H9 (cell line): Measurements from ENCODE around the gene SERPINH1. TPM values are rescaled to one million over a fixed set of nuclear protein-coding genes. Genes with fewer than 3 reads are reported as not detected.

Experiments
- DNase-seq: peaks from one replicate; pipeline ENCODE4 v3.0.0-alpha.2; 2017
- H2AFZ ChIP-seq: one replicate; pipeline ENCODE4 v1.6.1; 2013; ENCODE audit warnings: mild to moderate bottlenecking, low read length, control low read depth, moderate library complexity
- H2AK5ac ChIP-seq: 2 replicates; pipeline ENCODE4 v1.6.1; 2013; ENCODE audit warnings: low read length, control low read depth, mixed read lengths; ENCODE audit not compliant: insufficient read length
- H2BK120ac ChIP-seq: one replicate; pipeline ENCODE4 v1.6.1; 2013; ENCODE audit warnings: low read depth, mild to moderate bottlenecking, low read length, control low read depth, inconsistent platforms; ENCODE audit not compliant: poor library complexity, severe bottlenecking
- H2BK12ac ChIP-seq: 2 replicates; pipeline ENCODE4 v1.6.1; 2013; ENCODE audit warnings: low read length, control low read depth, mixed read lengths, low read depth; ENCODE audit not compliant: insufficient read length
- H2BK15ac ChIP-seq: 2 replicates; pipeline ENCODE4 v1.6.1; 2013; ENCODE audit warnings: low read depth, low read length, control low read depth
- H2BK20ac ChIP-seq: one replicate; pipeline ENCODE4 v1.6.1; 2013; ENCODE audit warnings: low read depth, mild to moderate bottlenecking, low read length, control low read depth, inconsistent platforms; ENCODE audit not compliant: poor library complexity, severe bottlenecking
- H2BK5ac ChIP-seq: 2 replicates; pipeline ENCODE4 v1.6.1; 2013; ENCODE audit warnings: low read length, control low read depth, mixed read lengths; ENCODE audit not compliant: insufficient read length
- H3K14ac ChIP-seq: 2 replicates; pipeline ENCODE4 v1.6.1; 2013; ENCODE audit warnings: low read length, control low read depth; ENCODE audit not compliant: insufficient read depth
- H3K18ac ChIP-seq: 2 replicates; pipeline ENCODE4 v1.6.1; 2013; ENCODE audit warnings: low read depth, mild to moderate bottlenecking, mixed read lengths, low read length, control low read depth; ENCODE audit not compliant: insufficient read length
- H3K23ac ChIP-seq: 2 replicates; pipeline ENCODE4 v1.6.1; 2013; ENCODE audit warnings: low read length, control low read depth, mixed read lengths, low read depth; ENCODE audit not compliant: insufficient read length
- H3K23me2 ChIP-seq: 2 replicates; pipeline ENCODE4 v1.6.1; 2013; ENCODE audit warnings: low read depth, mild to moderate bottlenecking, mixed read lengths, low read length, control low read depth; ENCODE audit not compliant: insufficient read length, poor library complexity, severe bottlenecking
- H3K27ac ChIP-seq: 2 replicates; pipeline ENCODE4 v1.5.1; 2013; ENCODE audit warnings: low read length, control low read depth, mixed read lengths, low read depth; ENCODE audit not compliant: insufficient read length
- H3K27me3 ChIP-seq: 2 replicates; pipeline ENCODE4 v1.6.1; 2013; ENCODE audit warnings: low read length, control low read depth, inconsistent platforms; ENCODE audit not compliant: insufficient read depth
- H3K4ac ChIP-seq: 2 replicates; pipeline ENCODE4 v1.6.1; 2013; ENCODE audit warnings: low read depth, mild to moderate bottlenecking, control low read depth, inconsistent platforms, low read length, moderate library complexity
- H3K4me1 ChIP-seq: 2 replicates; pipeline ENCODE4 v1.6.1; 2013; ENCODE audit warnings: low read length, control low read depth, inconsistent platforms; ENCODE audit not compliant: insufficient read depth
- H3K4me2 ChIP-seq: 2 replicates; pipeline ENCODE4 v1.6.1; 2013; ENCODE audit warnings: low read length, control low read depth, mixed read lengths; ENCODE audit not compliant: insufficient read length, insufficient read depth
- H3K56ac ChIP-seq: 2 replicates; pipeline ENCODE4 v1.6.1; 2013; ENCODE audit warnings: low read depth, mild to moderate bottlenecking, mixed read lengths, low read length, control low read depth; ENCODE audit not compliant: insufficient read length
- H3K79me1 ChIP-seq: 2 replicates; pipeline ENCODE4 v1.6.1; 2013; ENCODE audit warnings: low read depth, mild to moderate bottlenecking, moderate library complexity, low read length, control low read depth, inconsistent platforms; ENCODE audit not compliant: insufficient read depth, poor library complexity, severe bottlenecking
- H3K79me2 ChIP-seq: 2 replicates; pipeline ENCODE4 v1.6.1; 2013; ENCODE audit warnings: low read length, control low read depth, inconsistent platforms; ENCODE audit not compliant: insufficient read depth
- H3K9ac ChIP-seq: 2 replicates; pipeline ENCODE4 v1.6.1; 2013; ENCODE audit warnings: low read length, control low read depth, mixed read lengths; ENCODE audit not compliant: insufficient read length; ENCODE audit errors: extremely low read depth
- H3K9me3 ChIP-seq: one replicate; pipeline ENCODE4 v1.6.1; 2013; ENCODE audit warnings: low read depth, low read length, inconsistent platforms; ENCODE audit not compliant: control insufficient read depth
- H3T11ph ChIP-seq: one replicate; pipeline ENCODE4 v1.6.1; 2013; ENCODE audit warnings: mild to moderate bottlenecking, low read length, control low read depth, inconsistent platforms
- H4K20me1 ChIP-seq: one replicate; pipeline ENCODE4 v1.6.1; 2013; ENCODE audit not compliant: control insufficient read depth, insufficient read length, insufficient read depth
- H4K5ac ChIP-seq: 2 replicates; pipeline ENCODE4 v1.6.1; 2013; ENCODE audit warnings: low read depth, mild to moderate bottlenecking, mixed read lengths, low read length, control low read depth; ENCODE audit not compliant: insufficient read length
- H4K8ac ChIP-seq: replicated peaks from 2 replicates; pipeline ENCODE4 v1.6.1; 2013; ENCODE audit warnings: low read length, control low read depth, mixed read lengths, low read depth; ENCODE audit not compliant: insufficient read length
- H4K91ac ChIP-seq: 2 replicates; pipeline ENCODE4 v1.6.1; 2013; ENCODE audit warnings: low read depth, mild to moderate bottlenecking, moderate library complexity, mixed read lengths, low read length, control low read depth; ENCODE audit not compliant: insufficient read length
- H3K27ac Mint-ChIP-seq, 3 experiments: 2 replicates in 2 of 3; 3 replicates in 1 of 3; pipeline ENCODE4 v1.8.0; 2020 to 2021; ENCODE audit warnings: mixed read lengths in 3 of 3, mild to moderate bottlenecking in 1 of 3, moderate library complexity in 1 of 3
- H3K27me3 Mint-ChIP-seq: 2 replicates; pipeline ENCODE4 v1.8.0; 2021; ENCODE audit warnings: low read depth, mild to moderate bottlenecking, moderate library complexity, mixed read lengths
- H3K36me3 Mint-ChIP-seq, 3 experiments: 2 replicates in 2 of 3; 3 replicates in 1 of 3; pipeline ENCODE4 v1.8.0; 2020 to 2021; ENCODE audit warnings: low read depth in 3 of 3, mixed read lengths in 3 of 3; ENCODE audit not compliant: insufficient read depth in 1 of 3
- H3K4me1 Mint-ChIP-seq, 2 experiments: 2 replicates each; pipeline ENCODE4 v1.8.0; 2020; ENCODE audit warnings: mixed read lengths in 2 of 2
- H3K4me3 Mint-ChIP-seq, 2 experiments: 2 replicates in 1 of 2; 3 replicates in 1 of 2; pipeline ENCODE4 v1.8.0; 2020 to 2021; ENCODE audit warnings: mild to moderate bottlenecking in 2 of 2, mixed read lengths in 2 of 2, moderate library complexity in 1 of 2
- H3K9me3 Mint-ChIP-seq, 2 experiments: 2 replicates in 1 of 2; 3 replicates in 1 of 2; pipeline ENCODE4 v1.8.0; 2020; ENCODE audit warnings: mild to moderate bottlenecking in 2 of 2, mixed read lengths in 2 of 2, moderate library complexity in 1 of 2
- whole genome bisulfite sequencing: extraction: QIAGEN DNeasy Blood & Tissue Kit; methylation state at CpG from one replicate; pipeline ENCODE4 v1.1.7; 2013; ENCODE audit warnings: missing lambda C conversion rate, low lambda C conversion rate, mixed read lengths; ENCODE audit not compliant: insufficient read length; ENCODE audit errors: extremely low coverage; 5-methylcytosine and 5-hydroxymethylcytosine counted together
- total RNA-seq: library from RNA; stranded (reverse); gene quantifications from 2 replicates; pipeline ENCODE4 v1.2.1, GENCODE V29; 2021
- TF ChIP-seq, protein P1 (sequence below): fragments of 200-600 bp; sonication (generic); conservative IDR thresholded peaks from 3 replicates; pipeline ENCODE4 v1.8.0; 2021; ENCODE audit warnings: antibody characterized with exemption, mild to moderate bottlenecking

Gene SERPINH1
- total RNA-seq, 1 experiment from 2014 or later, result 253 TPM

GRCh38 chr11:75615751-75616150, 53.7 kb downstream of the SERPINH1 start:
- H3K4me3 Mint-ChIP-seq, result no peak overlapping the region
- WGBS, result no CpG with 5 or more reads among the region's 7 CpGs
- no peak overlapping the region for H3K4ac ChIP-seq

More at GRCh38 chr11:75615751-75616150, 53.7 kb downstream of the SERPINH1 start:
- no peak overlapping the region for H4K5ac ChIP-seq
- Mint-ChIP-seq H3K27me3 (peaks cover 2% of the 10 kb centered on the region; the same call in 1 of the 2 replicates), H3K9me3 (no peaks in the 10 kb centered on the region), H3K36me3 (no peaks in the 10 kb centered on the region), H3K27ac (no peak overlapping the region), H3K4me1 (peaks cover 10 to 17% of the 10 kb centered on the region in 2 experiments)
- H3K79me1 ChIP-seq, result no peaks in the 10 kb centered on the region
- no peak overlapping the region for H2BK12ac ChIP-seq
- no peak overlapping the region for H2AK5ac ChIP-seq
- H4K20me1 ChIP-seq, result peaks cover 2% of the 10 kb centered on the region
- no peaks in the 10 kb centered on the region for H3K4me1 ChIP-seq
- no peak overlapping the region for H2AFZ ChIP-seq
- no peak overlapping the region for H3K23ac ChIP-seq
- H3K4me2 ChIP-seq, result no peak overlapping the region
- H4K8ac ChIP-seq, result no peak overlapping the region
- H3K23me2 ChIP-seq, result no peaks in the 10 kb centered on the region
- no peak overlapping the region for H3K27ac ChIP-seq
- H2BK120ac ChIP-seq, result no peak overlapping the region
- H2BK5ac ChIP-seq, result no peak overlapping the region
- H3K27me3 ChIP-seq, result no peaks in the 10 kb centered on the region
- H3K9me3 ChIP-seq, result no peaks in the 10 kb centered on the region
- no peak for DNase-seq
- no peak overlapping the region for H4K91ac ChIP-seq
- no peak overlapping the region for H3K18ac ChIP-seq
- no peak overlapping the region for H3K56ac ChIP-seq
- no peak overlapping the region for H3K14ac ChIP-seq
- no peak overlapping the region for H3T11ph ChIP-seq
- no peak overlapping the region for H3K9ac ChIP-seq
- TF ChIP-seq, protein P1, sequence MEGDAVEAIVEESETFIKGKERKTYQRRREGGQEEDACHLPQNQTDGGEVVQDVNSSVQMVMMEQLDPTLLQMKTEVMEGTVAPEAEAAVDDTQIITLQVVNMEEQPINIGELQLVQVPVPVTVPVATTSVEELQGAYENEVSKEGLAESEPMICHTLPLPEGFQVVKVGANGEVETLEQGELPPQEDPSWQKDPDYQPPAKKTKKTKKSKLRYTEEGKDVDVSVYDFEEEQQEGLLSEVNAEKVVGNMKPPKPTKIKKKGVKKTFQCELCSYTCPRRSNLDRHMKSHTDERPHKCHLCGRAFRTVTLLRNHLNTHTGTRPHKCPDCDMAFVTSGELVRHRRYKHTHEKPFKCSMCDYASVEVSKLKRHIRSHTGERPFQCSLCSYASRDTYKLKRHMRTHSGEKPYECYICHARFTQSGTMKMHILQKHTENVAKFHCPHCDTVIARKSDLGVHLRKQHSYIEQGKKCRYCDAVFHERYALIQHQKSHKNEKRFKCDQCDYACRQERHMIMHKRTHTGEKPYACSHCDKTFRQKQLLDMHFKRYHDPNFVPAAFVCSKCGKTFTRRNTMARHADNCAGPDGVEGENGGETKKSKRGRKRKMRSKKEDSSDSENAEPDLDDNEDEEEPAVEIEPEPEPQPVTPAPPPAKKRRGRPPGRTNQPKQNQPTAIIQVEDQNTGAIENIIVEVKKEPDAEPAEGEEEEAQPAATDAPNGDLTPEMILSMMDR, result no peak
- H3K79me2 ChIP-seq, result no peaks in the 10 kb centered on the region
- no peak overlapping the region for H2BK20ac ChIP-seq
- no peak overlapping the region for H2BK15ac ChIP-seq
